K562 (cell line): ENCODE results near the gene ZNF474. TPM values are rescaled to one million over a fixed set of nuclear protein-coding genes. Genes with fewer than 3 reads are reported as not detected.

Experiments used
- BCOR ChIP-seq: fragments of 450-650 bp; IDR thresholded peaks from 2 replicates; pipeline ENCODE4 v1.6.1; 2016
- CREB1 ChIP-seq, 2 experiments: sonication (generic) in 1 of 2; formaldehyde crosslinking in 1 of 2; IDR thresholded peaks; 2 replicates each; pipeline versions ENCODE4 v1.6.1 to v1.8.0; 2012 to 2022; ENCODE audit warnings: inconsistent platforms in 1 of 2, mild to moderate bottlenecking in 1 of 2, missing genetic modification reagents in 1 of 2, moderate library complexity in 1 of 2
- ELK1 ChIP-seq: sonication (generic); formaldehyde crosslinking; IDR thresholded peaks from 2 replicates; pipeline ENCODE4 v1.8.1; 2022; ENCODE audit warnings: missing genetic modification reagents
- EP300 ChIP-seq: IDR thresholded peaks from 2 replicates; pipeline ENCODE4 v1.6.1; 2012; ENCODE audit warnings: low read length, improper control_type of control experiment
- HDAC6 ChIP-seq: IDR thresholded peaks from 2 replicates; pipeline ENCODE4 v1.6.1; 2012; ENCODE audit warnings: low read depth, mild to moderate bottlenecking, control low read depth, inconsistent platforms, low read length, moderate library complexity
- KAT2B ChIP-seq: IDR thresholded peaks from one replicate; pipeline ENCODE4 v1.6.1; 2012; ENCODE audit warnings: low read depth, mild to moderate bottlenecking, control low read depth, inconsistent platforms, low read length, moderate library complexity
- MXD1 ChIP-seq: fragments of 250-450 bp; sonication (Bioruptor Pico); IDR thresholded peaks from 2 replicates; pipeline ENCODE4 v1.8.0; 2021; ENCODE audit warnings: borderline replicate concordance, mild to moderate bottlenecking, moderate library complexity; ENCODE audit not compliant: poor library complexity, severe bottlenecking
- POLR2G ChIP-seq: fragments of 200-400 bp; formaldehyde crosslinking; IDR thresholded peaks from 2 replicates; pipeline ENCODE4 v1.6.1; 2017; ENCODE audit warnings: low read depth, mild to moderate bottlenecking, antibody characterized with exemption, low read length, moderate library complexity
- PURB ChIP-seq: sonication (generic); formaldehyde crosslinking; IDR thresholded peaks from 2 replicates; pipeline ENCODE4 v1.9.0; 2021; ENCODE audit warnings: low read depth, mild to moderate bottlenecking, missing genetic modification reagents
- TAF1 ChIP-seq: IDR thresholded peaks from 2 replicates; pipeline ENCODE4 v1.6.1; 2011; ENCODE audit warnings: mild to moderate bottlenecking, low read length, moderate library complexity; ENCODE audit not compliant: insufficient read depth, control insufficient read depth, severe bottlenecking; ENCODE audit errors: extremely low read depth
- TBL1XR1 ChIP-seq, 2 experiments: IDR thresholded peaks; 2 replicates each; pipeline ENCODE4 v1.6.1; 2012; ENCODE audit warnings: improper control_type of control experiment in 2 of 2, low read length in 2 of 2, mild to moderate bottlenecking in 1 of 2
- XRCC3 ChIP-seq: fragments of 450-650 bp; IDR thresholded peaks from 2 replicates; pipeline ENCODE4 v1.6.1; 2017; ENCODE audit warnings: mild to moderate bottlenecking, moderate library complexity
- ZNF395 ChIP-seq: fragments of 200-800 bp; sonication (Bioruptor generic); IDR thresholded peaks from 2 replicates; pipeline ENCODE4 v1.6.1; 2017; ENCODE audit warnings: missing genetic modification characterization, missing compliant biosample characterization
- ZNF444 ChIP-seq: fragments of 250-450 bp; sonication (Bioruptor Pico); IDR thresholded peaks from 2 replicates; pipeline ENCODE4 v1.4.0; 2020; ENCODE audit warnings: mild to moderate bottlenecking, moderate library complexity
- ZNF589 ChIP-seq: fragments of 200-800 bp; sonication (Bioruptor generic); IDR thresholded peaks from 2 replicates; pipeline ENCODE4 v1.6.1; 2016; ENCODE audit warnings: low read depth, missing genetic modification characterization, missing compliant biosample characterization
- polyA plus RNA-seq, 8 experiments: library from polyadenylated mRNA; depleted of rRNA in 4 of 8; stranded (reverse) in 5 of 8; unstranded in 3 of 8; fragments of >200 nt; fragmentation: Nextera tagmentation in 2 of 8; fragmentation: Illumina TruSeq in 1 of 8; extraction: Ambion mirVana in 2 of 8; extraction: Trizol in 1 of 8; gene quantifications; 2 replicates each; pipeline versions ENCODE4 v1.2.1 to v1.2.3, GENCODE V29; 2011 to 2014; ENCODE audit warnings: inconsistent platforms in 1 of 8, missing spikeins in 1 of 8
- total RNA-seq, 7 experiments: library from RNA; depleted of rRNA in 6 of 7; stranded (reverse); fragments of >200 nt in 6 of 7; fragmentation: Illumina TruSeq in 2 of 7; extraction: Trizol in 2 of 7; gene quantifications; 2 replicates each; pipeline versions ENCODE4 v1.2.1 to v1.2.3, GENCODE V29; 2011 to 2021; ENCODE audit warnings: low replicate concordance in 1 of 7
- TF ChIP-seq, protein P1 (sequence below), 2 experiments: fragments of 150-350 bp in 1 of 2; IDR thresholded peaks; 2 replicates each; pipeline ENCODE4 v1.6.1; 2012 to 2016; ENCODE audit warnings: low read depth in 2 of 2, low read length in 2 of 2, mild to moderate bottlenecking in 1 of 2, moderate library complexity in 1 of 2

The ZNF474 gene
- total and polyA plus RNA-seq, 9 of the 15 experiments (the other 6 are each of a cell fraction or from before 2014, with no cell fraction given): 0.16 to 0.62 (median 0.39) TPM

DNA sequence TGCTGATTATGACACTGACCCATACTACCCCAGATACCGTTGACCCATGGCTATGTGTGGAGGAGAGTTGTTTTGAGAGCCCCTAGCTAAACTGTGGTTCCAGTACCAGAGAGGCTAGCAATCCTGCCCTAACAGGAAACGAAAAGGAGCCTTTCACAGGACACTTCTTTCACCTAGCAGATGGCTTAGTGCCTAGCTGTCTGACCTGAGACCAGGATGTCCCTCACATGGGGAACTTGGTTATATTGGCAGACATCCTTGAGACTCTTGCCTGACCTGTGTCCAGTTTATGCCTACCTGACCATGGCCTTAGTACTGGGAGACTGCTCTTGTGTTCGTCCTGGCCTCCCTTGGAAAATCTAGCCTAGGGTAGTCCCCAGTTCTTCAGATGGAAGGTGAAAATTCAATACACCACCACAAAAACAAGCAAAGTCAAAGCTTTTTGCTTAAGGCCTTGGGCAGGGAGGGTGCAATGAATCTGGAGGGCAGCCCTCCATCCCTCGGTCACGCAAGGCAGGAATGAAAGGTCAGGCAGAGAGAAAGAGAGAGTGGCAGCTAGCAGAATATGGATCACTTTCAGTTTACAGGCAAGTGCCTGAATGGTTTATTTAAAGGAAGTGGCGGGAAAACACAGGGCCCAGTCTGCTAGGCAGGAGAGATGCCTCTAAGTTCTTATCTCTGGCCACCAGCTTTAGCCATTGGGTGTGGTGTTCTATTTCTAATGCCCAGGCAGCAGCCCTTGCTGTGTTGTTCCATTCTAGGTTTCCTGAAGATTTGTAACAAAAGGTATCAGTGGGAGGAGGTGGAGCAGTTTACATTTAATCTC lies 16.4 kb upstream of the ZNF474 start (continued):
- TF ChIP-seq CREB1 (IDR thresholded peaks at IDR 0.05) (peak; percentile 29; the same call in 1 of the 2 replicates), CREB1 (CRISPR knock-in tag; IDR thresholded peaks at IDR 0.05) (no peak; the same call in 1 of the 2 replicates), KAT2B (no peak), ZNF395 (CRISPR knock-in tag) (peak; percentile 21), XRCC3 (no peak), TAF1 (peak; percentile 30), EP300 (peak; percentile 90), MXD1 (CRISPR knock-in tag) (no peak), ZNF444 (CRISPR knock-in tag) (no peak), POLR2G (no peak), PURB (CRISPR knock-in tag) (no peak), ELK1 (CRISPR knock-in tag) (no peak), ZNF589 (CRISPR knock-in tag) (peak; percentile 80), TBL1XR1 (IDR thresholded peaks at IDR 0.05; ENCODE audit: low read length in 2 of 2) (peak in 1 of 2 experiments; percentile 79; a peak in 2 of 4 replicates), BCOR (no peak), HDAC6 (no peak)
- TF ChIP-seq, protein P1, sequence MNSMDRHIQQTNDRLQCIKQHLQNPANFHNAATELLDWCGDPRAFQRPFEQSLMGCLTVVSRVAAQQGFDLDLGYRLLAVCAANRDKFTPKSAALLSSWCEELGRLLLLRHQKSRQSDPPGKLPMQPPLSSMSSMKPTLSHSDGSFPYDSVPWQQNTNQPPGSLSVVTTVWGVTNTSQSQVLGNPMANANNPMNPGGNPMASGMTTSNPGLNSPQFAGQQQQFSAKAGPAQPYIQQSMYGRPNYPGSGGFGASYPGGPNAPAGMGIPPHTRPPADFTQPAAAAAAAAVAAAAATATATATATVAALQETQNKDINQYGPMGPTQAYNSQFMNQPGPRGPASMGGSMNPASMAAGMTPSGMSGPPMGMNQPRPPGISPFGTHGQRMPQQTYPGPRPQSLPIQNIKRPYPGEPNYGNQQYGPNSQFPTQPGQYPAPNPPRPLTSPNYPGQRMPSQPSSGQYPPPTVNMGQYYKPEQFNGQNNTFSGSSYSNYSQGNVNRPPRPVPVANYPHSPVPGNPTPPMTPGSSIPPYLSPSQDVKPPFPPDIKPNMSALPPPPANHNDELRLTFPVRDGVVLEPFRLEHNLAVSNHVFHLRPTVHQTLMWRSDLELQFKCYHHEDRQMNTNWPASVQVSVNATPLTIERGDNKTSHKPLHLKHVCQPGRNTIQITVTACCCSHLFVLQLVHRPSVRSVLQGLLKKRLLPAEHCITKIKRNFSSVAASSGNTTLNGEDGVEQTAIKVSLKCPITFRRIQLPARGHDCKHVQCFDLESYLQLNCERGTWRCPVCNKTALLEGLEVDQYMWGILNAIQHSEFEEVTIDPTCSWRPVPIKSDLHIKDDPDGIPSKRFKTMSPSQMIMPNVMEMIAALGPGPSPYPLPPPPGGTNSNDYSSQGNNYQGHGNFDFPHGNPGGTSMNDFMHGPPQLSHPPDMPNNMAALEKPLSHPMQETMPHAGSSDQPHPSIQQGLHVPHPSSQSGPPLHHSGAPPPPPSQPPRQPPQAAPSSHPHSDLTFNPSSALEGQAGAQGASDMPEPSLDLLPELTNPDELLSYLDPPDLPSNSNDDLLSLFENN (IDR thresholded peaks at IDR 0.05; ENCODE audit: low read depth in 2 of 2, low read length in 2 of 2): peak in 1 of 2 experiments; percentile 70; a peak in 1 of 4 replicates
- TF ChIP-seq, all 486 proteins: peak for 124
